Neural cell (in vitro differentiated cells): ENCODE results near the gene ST3GAL3.

Source experiments
- EP300 ChIP-seq: fragments of 450-650 bp; conservative IDR thresholded peaks from 2 replicates; pipeline ENCODE4 v1.6.1; 2014; ENCODE audit warnings: antibody characterized with exemption, mild to moderate bottlenecking, moderate library complexity; ENCODE audit not compliant: poor library complexity, severe bottlenecking
- POLR2AphosphoS5 ChIP-seq: IDR thresholded peaks from 2 replicates; pipeline ENCODE4 v1.6.1; 2012
- RAD21 ChIP-seq: fragments of 450-650 bp; conservative IDR thresholded peaks from 2 replicates; pipeline ENCODE4 v1.6.1; 2014; ENCODE audit warnings: antibody characterized with exemption, mild to moderate bottlenecking, moderate library complexity
- TAF1 ChIP-seq: IDR thresholded peaks from 2 replicates; pipeline ENCODE4 v1.6.1; 2012; ENCODE audit warnings: low read depth
- TF ChIP-seq, protein P1 (sequence below): fragments of 450-650 bp; IDR thresholded peaks from 2 replicates; pipeline ENCODE4 v1.5.1; 2014; ENCODE audit warnings: antibody characterized with exemption, mild to moderate bottlenecking, moderate library complexity; ENCODE audit not compliant: poor library complexity, severe bottlenecking

DNA sequence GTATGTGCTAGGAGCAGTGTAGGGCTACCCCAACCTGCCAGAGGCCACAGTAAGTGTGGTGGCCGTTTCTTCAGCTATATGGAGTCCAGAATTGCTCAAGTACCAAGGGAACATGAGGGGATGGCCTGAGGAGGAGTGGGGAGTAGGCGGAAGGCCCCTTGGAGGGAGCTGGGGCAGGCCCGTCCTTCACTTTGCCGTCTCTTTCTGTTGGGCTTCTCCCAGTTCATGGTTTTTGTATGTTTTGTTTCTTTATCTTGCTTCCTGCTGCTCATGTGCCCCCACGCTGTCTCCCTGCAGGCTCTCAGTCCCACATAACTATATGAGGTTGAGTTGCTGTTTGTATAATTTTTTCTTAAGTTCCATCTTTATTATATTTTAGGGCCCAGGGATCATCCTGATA, 256.6 kb downstream of the ST3GAL3 start:
- TF ChIP-seq, protein P1, sequence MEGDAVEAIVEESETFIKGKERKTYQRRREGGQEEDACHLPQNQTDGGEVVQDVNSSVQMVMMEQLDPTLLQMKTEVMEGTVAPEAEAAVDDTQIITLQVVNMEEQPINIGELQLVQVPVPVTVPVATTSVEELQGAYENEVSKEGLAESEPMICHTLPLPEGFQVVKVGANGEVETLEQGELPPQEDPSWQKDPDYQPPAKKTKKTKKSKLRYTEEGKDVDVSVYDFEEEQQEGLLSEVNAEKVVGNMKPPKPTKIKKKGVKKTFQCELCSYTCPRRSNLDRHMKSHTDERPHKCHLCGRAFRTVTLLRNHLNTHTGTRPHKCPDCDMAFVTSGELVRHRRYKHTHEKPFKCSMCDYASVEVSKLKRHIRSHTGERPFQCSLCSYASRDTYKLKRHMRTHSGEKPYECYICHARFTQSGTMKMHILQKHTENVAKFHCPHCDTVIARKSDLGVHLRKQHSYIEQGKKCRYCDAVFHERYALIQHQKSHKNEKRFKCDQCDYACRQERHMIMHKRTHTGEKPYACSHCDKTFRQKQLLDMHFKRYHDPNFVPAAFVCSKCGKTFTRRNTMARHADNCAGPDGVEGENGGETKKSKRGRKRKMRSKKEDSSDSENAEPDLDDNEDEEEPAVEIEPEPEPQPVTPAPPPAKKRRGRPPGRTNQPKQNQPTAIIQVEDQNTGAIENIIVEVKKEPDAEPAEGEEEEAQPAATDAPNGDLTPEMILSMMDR = no peak
- TF ChIP-seq EP300 = no peak
- TF ChIP-seq POLR2AphosphoS5 = no peak
- no peak for TF ChIP-seq RAD21
- TF ChIP-seq TAF1 = no peak
